Liver (tissue), 9 donors: ENCODE measurements around the gene RPS26. TPM values are rescaled to one million over a fixed set of nuclear protein-coding genes. Genes with fewer than 3 reads are reported as not detected.
A peak's percentile ranks its signal among the peaks of the same experiment; 100 is the strongest.

ENCODE experiments used
- DNase-seq: peaks from one replicate; pipeline ENCODE4 v3.0.0-alpha.2; 2017; ENCODE audit warnings: low spot score
- H3K27ac ChIP-seq, 2 donors: one replicate each; pipeline ENCODE4 v1.7.0; 2013; ENCODE audit warnings: inconsistent platforms in 2 of 2, low read length in 2 of 2, control low read depth in 1 of 2, low read depth in 1 of 2, mild to moderate bottlenecking in 1 of 2
- H3K27me3 ChIP-seq, 4 donors: one replicate each; pipeline versions ENCODE4 v1.6.1 to v1.7.0; 2013; ENCODE audit warnings: low read length in 3 of 4, inconsistent platforms in 1 of 4, mild to moderate bottlenecking in 1 of 4, moderate library complexity in 1 of 4; ENCODE audit not compliant: control insufficient read depth in 4 of 4, insufficient read depth in 4 of 4
- H3K36me3 ChIP-seq, 4 donors: one replicate each; pipeline versions ENCODE4 v1.6.1 to v1.7.0; 2013; ENCODE audit warnings: low read length in 3 of 4, mild to moderate bottlenecking in 3 of 4, low read depth in 1 of 4, moderate library complexity in 1 of 4; ENCODE audit not compliant: control insufficient read depth in 4 of 4, insufficient read depth in 3 of 4
- H3K4me1 ChIP-seq, 4 donors: one replicate each; pipeline versions ENCODE4 v1.6.1 to v1.7.0; 2013; ENCODE audit warnings: low read length in 3 of 4, mild to moderate bottlenecking in 3 of 4, moderate library complexity in 1 of 4; ENCODE audit not compliant: control insufficient read depth in 4 of 4, insufficient read depth in 4 of 4
- H3K4me3 ChIP-seq, 3 donors: one replicate each; pipeline versions ENCODE4 v1.6.1 to v1.7.0; 2013; ENCODE audit warnings: low read length in 3 of 3, control low read depth in 1 of 3, low read depth in 1 of 3, mild to moderate bottlenecking in 1 of 3
- H3K9ac ChIP-seq, 2 donors: one replicate each; pipeline ENCODE4 v1.7.0; 2013; ENCODE audit warnings: low read length in 2 of 2, mild to moderate bottlenecking in 2 of 2, moderate library complexity in 2 of 2, control low read depth in 1 of 2, low read depth in 1 of 2
- H3K9me3 ChIP-seq, 4 donors: one replicate each; pipeline versions ENCODE4 v1.6.1 to v1.7.0; 2013; ENCODE audit warnings: low read length in 3 of 4; ENCODE audit not compliant: control insufficient read depth in 4 of 4
- ATF3 ChIP-seq: IDR thresholded peaks from 2 replicates; pipeline ENCODE4 v1.6.1; 2016; ENCODE audit warnings: antibody characterized with exemption
- CTCF ChIP-seq: fragments of 150-350 bp; IDR thresholded peaks from 2 replicates; pipeline ENCODE4 v1.5.1; 2017; ENCODE audit warnings: improper control_type of control experiment, low read depth, low read length; ENCODE audit not compliant: missing input control
- EGR1 ChIP-seq, 2 donors: IDR thresholded peaks; 2 replicates each; pipeline ENCODE4 v1.6.1; 2016 to 2018; ENCODE audit warnings: antibody characterized with exemption in 2 of 2, low read depth in 2 of 2
- FOXA1 ChIP-seq: IDR thresholded peaks from 2 replicates; pipeline ENCODE4 v1.6.1; 2016; ENCODE audit warnings: antibody characterized with exemption
- FOXA2 ChIP-seq: IDR thresholded peaks from 2 replicates; pipeline ENCODE4 v1.6.1; 2016; ENCODE audit warnings: antibody characterized with exemption
- GABPA ChIP-seq, 2 donors: IDR thresholded peaks in 1 of 2; conservative IDR thresholded peaks in 1 of 2; 2 replicates each; pipeline ENCODE4 v1.6.1; 2016; ENCODE audit warnings: antibody characterized with exemption in 2 of 2, mild to moderate bottlenecking in 1 of 2, moderate library complexity in 1 of 2
- HNF4A ChIP-seq, 2 donors: conservative IDR thresholded peaks; 2 replicates each; pipeline ENCODE4 v1.6.1; 2016; ENCODE audit warnings: antibody characterized with exemption in 2 of 2, mild to moderate bottlenecking in 2 of 2
- HNF4G ChIP-seq: IDR thresholded peaks from 2 replicates; pipeline ENCODE4 v1.6.1; 2016; ENCODE audit warnings: antibody characterized with exemption
- JUND ChIP-seq, 2 donors: IDR thresholded peaks; 2 replicates each; pipeline ENCODE4 v1.6.1; 2016; ENCODE audit warnings: antibody characterized with exemption in 2 of 2
- MAX ChIP-seq: IDR thresholded peaks from 2 replicates; pipeline ENCODE4 v1.6.1; 2016; ENCODE audit warnings: antibody characterized with exemption
- NR2F2 ChIP-seq: IDR thresholded peaks from 2 replicates; pipeline ENCODE4 v1.6.1; 2016; ENCODE audit warnings: antibody characterized with exemption
- REST ChIP-seq: IDR thresholded peaks from 2 replicates; pipeline ENCODE4 v1.6.1; 2016; ENCODE audit warnings: antibody characterized with exemption, mild to moderate bottlenecking
- RXRA ChIP-seq, 2 donors: IDR thresholded peaks; 2 replicates each; pipeline ENCODE4 v1.6.1; 2017 to 2018; ENCODE audit warnings: antibody characterized with exemption in 2 of 2, mild to moderate bottlenecking in 1 of 2
- SP1 ChIP-seq: IDR thresholded peaks from 2 replicates; pipeline ENCODE4 v1.6.1; 2018; ENCODE audit warnings: antibody characterized with exemption, mild to moderate bottlenecking
- TAF1 ChIP-seq: conservative IDR thresholded peaks from 2 replicates; pipeline ENCODE4 v1.6.1; 2016; ENCODE audit warnings: antibody characterized with exemption, mild to moderate bottlenecking
- YY1 ChIP-seq: IDR thresholded peaks from 2 replicates; pipeline ENCODE4 v1.6.1; 2016; ENCODE audit warnings: antibody characterized with exemption, mild to moderate bottlenecking
- ZBTB33 ChIP-seq: IDR thresholded peaks from 2 replicates; pipeline ENCODE4 v1.6.1; 2016; ENCODE audit warnings: antibody characterized with exemption
- WGBS: extraction: QIAGEN DNeasy Blood & Tissue Kit; methylation state at CpG from one replicate; pipeline ENCODE4 v1.1.7; 2013; 5-methylcytosine and 5-hydroxymethylcytosine counted together
- polyA plus RNA-seq, 2 donors: library from polyadenylated mRNA; stranded (reverse) in 1 of 2; unstranded in 1 of 2; fragments of 200-250 nt in 1 of 2; fragments of >200 nt in 1 of 2; fragmentation: Nextera tagmentation in 1 of 2; extraction: Ambion mirVana in 1 of 2; gene quantifications; one replicate each; pipeline versions ENCODE4 v1.2.1 to v1.2.3, GENCODE V29; 2013 to 2015
- total RNA-seq, 2 donors: library from RNA; depleted of rRNA; stranded (reverse); fragments of >200 nt; gene quantifications; one replicate each; pipeline ENCODE4 v1.2.3, GENCODE V29; 2014
- donor health status: healthy.
- donor health status: healthy.
- donor health status: healthy.
- donor health status: healthy.
- donor health status: healthy.

Gene RPS26
- total and polyA plus RNA-seq, 4 donors: 62.2 to 402 (median 219) TPM

- 96% methylated on average over 10 of the region's 10 CpGs for WGBS
- Histone ChIP-seq H3K36me3 (peaks cover 0 to 15% (median 11%) of the 10 kb centered on the region in 4 donors), H3K27me3 (no peaks in the 10 kb centered on the region), H3K27ac (no peak overlapping the region), H3K4me1 (peaks cover 3 to 23% (median 15%) of the 10 kb centered on the region in 4 donors), H3K9ac (no peak overlapping the region), H3K9me3 (no peaks in the 10 kb centered on the region), H3K4me3 (no peak overlapping the region)
- no peak for TF ChIP-seq EGR1 (IDR thresholded peaks at IDR 0.05; ENCODE audit: low read depth in 2 of 2)
- no peak for TF ChIP-seq CTCF
- no peak for TF ChIP-seq ZBTB33
- TF ChIP-seq ATF3: no peak
- TF ChIP-seq HNF4G: no peak
- TF ChIP-seq REST: no peak
- TF ChIP-seq JUND (IDR thresholded peaks at IDR 0.05): no peak
- TF ChIP-seq NR2F2: no peak
- TF ChIP-seq GABPA (IDR thresholded peaks at IDR 0.05 in 1 of 2, conservative IDR thresholded peaks at IDR 0.05 in 1 of 2): no peak
- no peak for TF ChIP-seq TAF1
- TF ChIP-seq HNF4A (conservative IDR thresholded peaks at IDR 0.05): no peak
- no peak for TF ChIP-seq RXRA (IDR thresholded peaks at IDR 0.05)
- no peak for DNase-seq
Observed at GRCh38 chr12:56004211-56004610, 37.5 kb upstream of the RPS26 start.

GRCh38 chr12:56007564-56008559 lies 33.9 kb upstream of the RPS26 start:
- peak; percentile 84 for DNase-seq
- Histone ChIP-seq H3K4me1 (peaks cover 0 to 12% (median 4%) of the 10 kb centered on the region in 4 donors), H3K9ac (peak overlapping the region in 1 of 2 donors; percentile 36), H3K4me3 (peak overlapping the region; percentile 69 to 92 (median 74)), H3K36me3 (peaks cover 0 to 14% (median 11%) of the 10 kb centered on the region in 4 donors), H3K27ac (peak overlapping the region; percentile 75 to 85), H3K27me3 (no peaks in the 10 kb centered on the region), H3K9me3 (no peaks in the 10 kb centered on the region)
- 6% methylated on average over 44 of the region's 44 CpGs for WGBS
- no peak for TF ChIP-seq SP1
- no peak for TF ChIP-seq NR2F2
- no peak for TF ChIP-seq REST
- no peak for TF ChIP-seq FOXA2
- TF ChIP-seq FOXA1: no peak
- no peak for TF ChIP-seq EGR1 (IDR thresholded peaks at IDR 0.05; ENCODE audit: low read depth in 2 of 2)
- TF ChIP-seq MAX: no peak
- no peak for TF ChIP-seq TAF1
- no peak for TF ChIP-seq RXRA (IDR thresholded peaks at IDR 0.05)
- no peak for TF ChIP-seq HNF4A (conservative IDR thresholded peaks at IDR 0.05)
- TF ChIP-seq YY1: no peak
